ENCODE measurements around the gene RIC8B. TPM values are rescaled to one million over a fixed set of nuclear protein-coding genes. Genes with fewer than 3 reads are reported as not detected.
A peak's percentile ranks its signal among the peaks of the same experiment; 100 is the strongest.
"Not testable (repeated sequence)": the region's sequence is repeated elsewhere in the genome, so short reads cannot be mapped to it uniquely, and the experiment has no call there.

The RIC8B gene
- total and polyA plus RNA-seq, 2 donors = 5.8 to 10.2 TPM

DNA sequence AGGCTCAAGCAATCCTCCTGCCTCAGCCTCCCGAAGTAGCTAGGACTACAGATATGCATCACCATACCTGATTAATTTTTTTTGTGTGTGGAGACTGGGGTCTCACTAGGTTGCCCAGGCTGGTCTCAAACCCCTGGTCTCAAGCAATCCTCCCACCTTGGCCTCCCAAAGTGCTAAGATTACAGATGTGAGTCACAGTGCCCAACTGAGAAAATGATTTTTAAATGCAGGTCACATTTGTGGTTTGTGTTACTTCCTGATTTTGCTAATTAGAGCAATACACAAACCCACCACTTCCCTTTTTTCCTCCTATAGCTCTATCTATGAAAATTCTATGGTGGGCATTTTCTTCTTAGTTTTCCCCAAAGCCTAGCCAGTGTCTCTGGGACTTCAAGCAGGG, 135.7 kb downstream of the RIC8B start:
- Histone ChIP-seq H3K27me3 (ENCODE audit: control insufficient read depth in 2 of 2, insufficient read depth in 1 of 2, low read length in 1 of 2) (peaks cover 0 to 18% of the 10 kb centered on the region in 2 donors), H3K27ac (ENCODE audit: low read depth in 1 of 2, low read length in 1 of 2) (no peak overlapping the region), H3K4me1 (ENCODE audit: control insufficient read depth in 2 of 2, insufficient read depth in 2 of 2, low read length in 2 of 2) (peaks cover 4 to 6% of the 10 kb centered on the region in 2 donors), H3K9me3 (ENCODE audit: control insufficient read depth in 2 of 2, insufficient read depth in 1 of 2, low read length in 1 of 2) (no peaks in the 10 kb centered on the region), H3K4me3 (ENCODE audit: low read length in 2 of 2) (no peak overlapping the region), H3K36me3 (ENCODE audit: control insufficient read depth in 2 of 2, insufficient read depth in 2 of 2, low read length in 1 of 2) (no peaks in the 10 kb centered on the region)
- DNase-seq (ENCODE audit: low read depth in 6 of 9, low spot score in 9 of 9) = no peak
- WGBS = 93% methylated on average over 1 of the region's 1 CpG

GRCh38 chr12:106911581-106911980, 137.1 kb downstream of the RIC8B start:
- no peak overlapping the region for H3K4me3 ChIP-seq (ENCODE audit: low read length in 2 of 2)
- peaks cover 7 to 10% of the 10 kb centered on the region in 2 donors for H3K4me1 ChIP-seq (ENCODE audit: control insufficient read depth in 2 of 2, insufficient read depth in 2 of 2, low read length in 2 of 2)
- no peak for DNase-seq (ENCODE audit: low read depth in 6 of 9, low spot score in 9 of 9)
- H3K27me3 ChIP-seq (ENCODE audit: control insufficient read depth in 2 of 2, insufficient read depth in 1 of 2, low read length in 1 of 2) = peaks cover 0 to 15% of the 10 kb centered on the region in 2 donors
- H3K9me3 ChIP-seq (ENCODE audit: control insufficient read depth in 2 of 2, insufficient read depth in 1 of 2, low read length in 1 of 2) = no peaks in the 10 kb centered on the region
- H3K36me3 ChIP-seq (ENCODE audit: control insufficient read depth in 2 of 2, insufficient read depth in 2 of 2, low read length in 1 of 2) = no peaks in the 10 kb centered on the region
- no peak overlapping the region for H3K27ac ChIP-seq (ENCODE audit: low read depth in 1 of 2, low read length in 1 of 2)
- 74% methylated on average over 6 of the region's 6 CpGs for WGBS

GRCh38 chr12:106913456-106913855, 139.0 kb downstream of the RIC8B start:
- Histone ChIP-seq H3K27me3 (ENCODE audit: control insufficient read depth in 2 of 2, insufficient read depth in 1 of 2, low read length in 1 of 2) (peaks cover 0 to 23% of the 10 kb centered on the region in 2 donors), H3K4me3 (ENCODE audit: low read length in 2 of 2) (no peak overlapping the region), H3K27ac (ENCODE audit: low read depth in 1 of 2, low read length in 1 of 2) (no peak overlapping the region), H3K9me3 (ENCODE audit: control insufficient read depth in 2 of 2, insufficient read depth in 1 of 2, low read length in 1 of 2) (no peaks in the 10 kb centered on the region), H3K36me3 (ENCODE audit: control insufficient read depth in 2 of 2, insufficient read depth in 2 of 2, low read length in 1 of 2) (no peaks in the 10 kb centered on the region), H3K4me1 (ENCODE audit: control insufficient read depth in 2 of 2, insufficient read depth in 2 of 2, low read length in 2 of 2) (peaks cover 7 to 10% of the 10 kb centered on the region in 2 donors)
- WGBS = 96% methylated on average over 10 of the region's 10 CpGs
- no peak for DNase-seq (ENCODE audit: low read depth in 6 of 9, low spot score in 9 of 9)

- no peaks in the 10 kb centered on the region for H3K9me3 ChIP-seq (ENCODE audit: control insufficient read depth in 2 of 2, insufficient read depth in 1 of 2, low read length in 1 of 2)
- DNase-seq (ENCODE audit: low read depth in 6 of 9, low spot score in 9 of 9) = peak in 5 of 9 donors; percentile 7 to 55 (median 23)
- H3K27ac ChIP-seq (ENCODE audit: low read depth in 1 of 2, low read length in 1 of 2) = peak overlapping the region in 1 of 2 donors; percentile 79
- H3K27me3 ChIP-seq (ENCODE audit: control insufficient read depth in 2 of 2, insufficient read depth in 1 of 2, low read length in 1 of 2) = peaks cover 0 to 19% of the 10 kb centered on the region in 2 donors
- no peak overlapping the region for H3K4me3 ChIP-seq (ENCODE audit: low read length in 2 of 2)
- 70% methylated on average over 3 of the region's 3 CpGs for WGBS
- peaks cover 7 to 10% of the 10 kb centered on the region in 2 donors for H3K4me1 ChIP-seq (ENCODE audit: control insufficient read depth in 2 of 2, insufficient read depth in 2 of 2, low read length in 2 of 2)
- H3K36me3 ChIP-seq (ENCODE audit: control insufficient read depth in 2 of 2, insufficient read depth in 2 of 2, low read length in 1 of 2) = no peaks in the 10 kb centered on the region
Observed at GRCh38 chr12:106914796-106915634, 140.5 kb downstream of the RIC8B start.

DNA sequence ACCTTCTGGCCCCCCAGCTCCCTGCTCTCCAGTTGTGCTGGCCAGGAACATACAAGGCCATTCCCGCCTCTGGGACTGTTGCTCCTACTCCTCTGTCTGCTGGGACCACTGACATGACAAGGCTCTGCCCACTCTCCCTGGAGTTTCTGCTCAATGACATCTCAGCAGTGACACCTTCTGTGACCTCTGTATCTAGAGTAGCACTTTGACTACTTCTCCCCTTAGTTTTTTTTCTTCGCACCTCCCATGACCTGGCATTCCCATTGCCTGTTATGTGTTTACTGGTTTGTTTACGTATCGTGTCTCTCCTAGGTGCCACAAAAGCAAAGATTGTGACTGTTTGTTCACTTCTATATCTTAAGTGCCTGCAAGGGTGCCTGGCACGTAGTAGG, 141.1 kb downstream of the RIC8B start:
- Histone ChIP-seq H3K9me3 (ENCODE audit: control insufficient read depth in 2 of 2, insufficient read depth in 1 of 2, low read length in 1 of 2) (no peaks in the 10 kb centered on the region), H3K27ac (ENCODE audit: low read depth in 1 of 2, low read length in 1 of 2) (no peak overlapping the region), H3K4me1 (ENCODE audit: control insufficient read depth in 2 of 2, insufficient read depth in 2 of 2, low read length in 2 of 2) (peaks cover 7 to 10% of the 10 kb centered on the region in 2 donors), H3K27me3 (ENCODE audit: control insufficient read depth in 2 of 2, insufficient read depth in 1 of 2, low read length in 1 of 2) (peaks cover 0 to 19% of the 10 kb centered on the region in 2 donors), H3K36me3 (ENCODE audit: control insufficient read depth in 2 of 2, insufficient read depth in 2 of 2, low read length in 1 of 2) (no peaks in the 10 kb centered on the region), H3K4me3 (ENCODE audit: low read length in 2 of 2) (no peak overlapping the region)
- DNase-seq (ENCODE audit: low read depth in 6 of 9, low spot score in 9 of 9) = no peak
- WGBS = 85% methylated on average over 5 of the region's 5 CpGs

- no peak overlapping the region for H3K27ac ChIP-seq (ENCODE audit: low read depth in 1 of 2, low read length in 1 of 2)
- H3K36me3 ChIP-seq (ENCODE audit: control insufficient read depth in 2 of 2, insufficient read depth in 2 of 2, low read length in 1 of 2) = no peaks in the 10 kb centered on the region
- peaks cover 0 to 21% of the 10 kb centered on the region in 2 donors for H3K27me3 ChIP-seq (ENCODE audit: control insufficient read depth in 2 of 2, insufficient read depth in 1 of 2, low read length in 1 of 2)
- H3K9me3 ChIP-seq (ENCODE audit: control insufficient read depth in 2 of 2, insufficient read depth in 1 of 2, low read length in 1 of 2) = no peaks in the 10 kb centered on the region
- H3K4me1 ChIP-seq (ENCODE audit: control insufficient read depth in 2 of 2, insufficient read depth in 2 of 2, low read length in 2 of 2) = peaks cover 7 to 10% of the 10 kb centered on the region in 2 donors
- DNase-seq (ENCODE audit: low read depth in 6 of 9, low spot score in 9 of 9) = no peak
- 53% methylated on average over 7 of the region's 7 CpGs for WGBS
- H3K4me3 ChIP-seq (ENCODE audit: low read length in 2 of 2) = no peak overlapping the region
Observed at GRCh38 chr12:106917503-106917902, 143.0 kb downstream of the RIC8B start.

GRCh38 chr12:106918746-106919145, 144.3 kb downstream of the RIC8B start:
- WGBS = 5% methylated on average over 3 of the region's 3 CpGs
- H3K9me3 ChIP-seq (ENCODE audit: control insufficient read depth in 2 of 2, insufficient read depth in 1 of 2, low read length in 1 of 2) = no peaks in the 10 kb centered on the region
- no peak overlapping the region for H3K4me3 ChIP-seq (ENCODE audit: low read length in 2 of 2)
- H3K4me1 ChIP-seq (ENCODE audit: control insufficient read depth in 2 of 2, insufficient read depth in 2 of 2, low read length in 2 of 2) = peaks cover 7 to 10% of the 10 kb centered on the region in 2 donors
- H3K27me3 ChIP-seq (ENCODE audit: control insufficient read depth in 2 of 2, insufficient read depth in 1 of 2, low read length in 1 of 2) = peaks cover 0 to 15% of the 10 kb centered on the region in 2 donors
- peak in 5 of 9 donors; percentile 13 to 62 (median 40) for DNase-seq (ENCODE audit: low read depth in 6 of 9, low spot score in 9 of 9)
- no peak overlapping the region for H3K27ac ChIP-seq (ENCODE audit: low read depth in 1 of 2, low read length in 1 of 2)
- H3K36me3 ChIP-seq (ENCODE audit: control insufficient read depth in 2 of 2, insufficient read depth in 2 of 2, low read length in 1 of 2) = no peaks in the 10 kb centered on the region

GRCh38 chr12:106919910-106920544, 145.5 kb downstream of the RIC8B start:
- WGBS = 44% methylated on average over 4 of the region's 4 CpGs
- no peaks in the 10 kb centered on the region for H3K36me3 ChIP-seq (ENCODE audit: control insufficient read depth in 2 of 2, insufficient read depth in 2 of 2, low read length in 1 of 2)
- H3K4me1 ChIP-seq (ENCODE audit: control insufficient read depth in 2 of 2, insufficient read depth in 2 of 2, low read length in 2 of 2) = peaks cover 3 to 4% of the 10 kb centered on the region in 2 donors
- H3K27me3 ChIP-seq (ENCODE audit: control insufficient read depth in 2 of 2, insufficient read depth in 1 of 2, low read length in 1 of 2) = peaks cover 0 to 13% of the 10 kb centered on the region in 2 donors
- no peaks in the 10 kb centered on the region for H3K9me3 ChIP-seq (ENCODE audit: control insufficient read depth in 2 of 2, insufficient read depth in 1 of 2, low read length in 1 of 2)
- H3K4me3 ChIP-seq (ENCODE audit: low read length in 2 of 2) = no peak overlapping the region
- peak in 6 of 9 donors; percentile 19 to 64 (median 36) for DNase-seq (ENCODE audit: low read depth in 6 of 9, low spot score in 9 of 9)
- no peak overlapping the region for H3K27ac ChIP-seq (ENCODE audit: low read depth in 1 of 2, low read length in 1 of 2)

DNA sequence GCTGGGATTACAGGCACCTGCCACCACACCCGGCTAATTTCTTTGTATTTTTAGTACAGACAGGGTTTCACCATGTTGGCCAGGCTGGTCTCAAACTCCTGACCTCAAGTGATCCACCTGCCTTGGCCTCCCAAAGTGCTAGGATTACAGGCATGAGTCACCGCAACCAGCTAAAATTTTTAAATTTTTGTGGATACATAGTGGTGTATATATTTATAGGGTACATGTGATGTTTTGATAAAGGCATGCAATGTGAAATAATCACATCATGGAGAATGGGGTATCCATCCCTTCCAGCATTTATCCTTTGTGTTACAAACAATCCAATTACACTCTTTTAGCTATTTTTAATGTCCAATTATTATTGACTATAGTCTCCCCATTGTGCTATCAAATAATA, 147.5 kb downstream of the RIC8B start:
- H3K4me1 ChIP-seq (ENCODE audit: control insufficient read depth in 2 of 2, insufficient read depth in 2 of 2, low read length in 2 of 2); H3K27me3 ChIP-seq (ENCODE audit: control insufficient read depth in 2 of 2, insufficient read depth in 1 of 2, low read length in 1 of 2); H3K4me3 ChIP-seq (ENCODE audit: low read length in 2 of 2); H3K27ac ChIP-seq (ENCODE audit: low read depth in 1 of 2, low read length in 1 of 2); H3K36me3 ChIP-seq (ENCODE audit: control insufficient read depth in 2 of 2, insufficient read depth in 2 of 2, low read length in 1 of 2); H3K9me3 ChIP-seq (ENCODE audit: control insufficient read depth in 2 of 2, insufficient read depth in 1 of 2, low read length in 1 of 2); DNase-seq (ENCODE audit: low read depth in 6 of 9, low spot score in 9 of 9): not testable (repeated sequence)
- WGBS = 93% methylated on average over 2 of the region's 2 CpGs

Data from thymus (tissue), 11 donors.